HEK293 (cell line): ENCODE measurements around the gene TOPORS.

ENCODE experiments used
- HOXA7 ChIP-seq: sonication (generic); formaldehyde crosslinking; IDR thresholded peaks from 2 replicates; pipeline ENCODE4 v1.8.1; 2022; ENCODE audit warnings: missing genetic modification reagents, borderline replicate concordance
- MEIS1 ChIP-seq: sonication (generic); formaldehyde crosslinking; IDR thresholded peaks from 2 replicates; pipeline ENCODE4 v1.8.1; 2022; ENCODE audit warnings: missing genetic modification reagents, mild to moderate bottlenecking, borderline replicate concordance
- OSR2 ChIP-seq: fragments of 450-650 bp; formaldehyde crosslinking; IDR thresholded peaks from 2 replicates; pipeline ENCODE4 v1.5.1; 2016; ENCODE audit warnings: missing biosample characterization, missing genetic modification characterization
- PRDM1 ChIP-seq: fragments of 450-650 bp; formaldehyde crosslinking; IDR thresholded peaks from 2 replicates; pipeline ENCODE4; 2016; ENCODE audit warnings: missing biosample characterization, missing genetic modification characterization
- REPIN1 ChIP-seq: fragments of 450-650 bp; formaldehyde crosslinking; IDR thresholded peaks from 2 replicates; pipeline ENCODE4 v1.5.1; 2017; ENCODE audit warnings: missing biosample characterization, missing genetic modification characterization, low read depth
- REST ChIP-seq: fragments of 450-650 bp; formaldehyde crosslinking; IDR thresholded peaks from 2 replicates; pipeline ENCODE4 v1.5.1; 2016; ENCODE audit warnings: missing biosample characterization, missing genetic modification characterization
- TCF7L2 ChIP-seq: IDR thresholded peaks from 2 replicates; pipeline ENCODE4 v1.6.1; 2011; ENCODE audit warnings: low read depth, mild to moderate bottlenecking, inconsistent platforms, low read length, moderate library complexity, borderline replicate concordance
- YY2 ChIP-seq: fragments of 450-650 bp; formaldehyde crosslinking; IDR thresholded peaks from 2 replicates; pipeline ENCODE4 v1.5.1; 2016; ENCODE audit warnings: missing biosample characterization, missing genetic modification characterization
- ZBTB20 ChIP-seq: fragments of 450-650 bp; formaldehyde crosslinking; IDR thresholded peaks from 2 replicates; pipeline ENCODE4 v1.5.1; 2016; ENCODE audit warnings: missing biosample characterization, missing genetic modification characterization
- ZBTB49 ChIP-seq: fragments of 450-650 bp; formaldehyde crosslinking; IDR thresholded peaks from 2 replicates; pipeline ENCODE4 v1.5.1; 2016; ENCODE audit warnings: missing biosample characterization, missing genetic modification characterization, low read depth
- ZFHX2 ChIP-seq: fragments of 450-650 bp; formaldehyde crosslinking; conservative IDR thresholded peaks from 2 replicates; pipeline ENCODE4 v1.5.1; 2016; ENCODE audit warnings: missing biosample characterization, missing genetic modification characterization
- ZNF114 ChIP-seq: fragments of 450-650 bp; formaldehyde crosslinking; IDR thresholded peaks from 2 replicates; pipeline ENCODE4 v1.5.0; 2017; ENCODE audit warnings: missing biosample characterization, missing genetic modification characterization
- ZNF138 ChIP-seq: fragments of 450-650 bp; formaldehyde crosslinking; IDR thresholded peaks from 2 replicates; pipeline ENCODE4 v1.5.1; 2016; ENCODE audit warnings: missing biosample characterization, missing genetic modification characterization, borderline replicate concordance
- ZNF2 ChIP-seq: fragments of 450-650 bp; formaldehyde crosslinking; IDR thresholded peaks from 2 replicates; pipeline ENCODE4 v1.5.1; 2016; ENCODE audit warnings: missing biosample characterization, missing genetic modification characterization
- ZNF202 ChIP-seq: fragments of 450-650 bp; formaldehyde crosslinking; IDR thresholded peaks from 2 replicates; pipeline ENCODE4 v1.5.1; 2016; ENCODE audit warnings: missing biosample characterization, missing genetic modification characterization, borderline replicate concordance
- ZNF335 ChIP-seq: fragments of 450-650 bp; formaldehyde crosslinking; conservative IDR thresholded peaks from 2 replicates; pipeline ENCODE4 v1.5.1; 2016; ENCODE audit warnings: missing biosample characterization, missing genetic modification characterization
- ZNF394 ChIP-seq: fragments of 450-650 bp; formaldehyde crosslinking; IDR thresholded peaks from 2 replicates; pipeline ENCODE4 v1.5.1; 2016; ENCODE audit warnings: missing biosample characterization, missing genetic modification characterization, mild to moderate bottlenecking, moderate library complexity, borderline replicate concordance
- ZNF548 ChIP-seq: fragments of 450-650 bp; formaldehyde crosslinking; IDR thresholded peaks from 2 replicates; pipeline ENCODE4 v1.5.1; 2016; ENCODE audit warnings: missing biosample characterization, missing genetic modification characterization
- ZNF549 ChIP-seq: fragments of 450-650 bp; IDR thresholded peaks from 2 replicates; pipeline ENCODE4 v1.5.1; 2018; ENCODE audit warnings: missing biosample characterization, missing genetic modification characterization, mild to moderate bottlenecking, inconsistent platforms, moderate library complexity
- ZNF558 ChIP-seq: fragments of 450-650 bp; formaldehyde crosslinking; IDR thresholded peaks from 2 replicates; pipeline ENCODE4 v1.5.1; 2016; ENCODE audit warnings: missing biosample characterization, missing genetic modification characterization
- ZNF600 ChIP-seq: fragments of 450-650 bp; formaldehyde crosslinking; IDR thresholded peaks from 2 replicates; pipeline ENCODE4 v1.5.1; 2016; ENCODE audit warnings: missing biosample characterization, missing genetic modification characterization
- ZNF610 ChIP-seq: fragments of 450-650 bp; formaldehyde crosslinking; IDR thresholded peaks from 2 replicates; pipeline ENCODE4 v1.5.1; 2016; ENCODE audit warnings: missing biosample characterization, missing genetic modification characterization, borderline replicate concordance
- TF ChIP-seq, protein P1 (sequence below): fragments of 450-650 bp; formaldehyde crosslinking; IDR thresholded peaks from 2 replicates; pipeline ENCODE4 v1.5.1; 2016; ENCODE audit warnings: missing biosample characterization, missing genetic modification characterization
- TF ChIP-seq, protein P2 (sequence below): fragments of 450-650 bp; formaldehyde crosslinking; IDR thresholded peaks from 2 replicates; pipeline ENCODE4 v1.5.1; 2016; ENCODE audit warnings: missing biosample characterization, missing genetic modification characterization
- TF ChIP-seq, protein P3 (sequence below): fragments of 450-650 bp; formaldehyde crosslinking; IDR thresholded peaks from 2 replicates; pipeline ENCODE4 v1.5.1; 2016; ENCODE audit warnings: missing biosample characterization, missing genetic modification characterization, borderline replicate concordance

TOPORS gene

DNA sequence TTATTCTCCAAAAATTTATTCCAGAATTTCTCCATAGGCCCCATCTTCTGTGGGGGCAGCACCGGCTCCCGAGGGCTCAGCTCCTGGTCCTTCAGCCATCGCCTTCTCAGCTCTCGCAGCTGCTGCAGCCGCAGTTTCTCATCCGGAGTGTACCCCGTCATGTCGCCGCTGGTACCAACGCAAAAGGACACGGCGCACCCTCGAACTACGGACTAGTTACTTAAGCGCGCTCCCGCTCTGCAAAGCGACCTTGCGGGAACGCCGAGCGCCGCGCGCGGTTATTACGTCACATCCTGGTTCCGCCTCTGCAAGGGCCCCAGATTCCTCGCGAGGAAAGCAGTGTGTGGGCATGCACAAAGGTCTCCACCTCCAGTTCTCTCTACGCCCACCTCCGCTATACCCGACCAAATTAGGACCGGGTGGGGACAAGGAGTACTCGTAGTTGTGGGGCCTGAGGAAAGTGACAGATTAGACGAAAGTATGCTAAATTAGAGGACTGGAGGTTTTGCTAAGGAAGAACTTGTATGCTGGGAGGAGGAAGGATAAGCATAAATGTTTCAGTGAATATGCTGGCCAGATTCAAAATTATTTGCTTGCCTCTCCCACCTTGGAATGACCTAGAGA is 20.6 kb upstream of the TOPORS start, which contains the start of gene NDUFB6 (continued):
- TF ChIP-seq ZNF138 (tag by site-specific recombination) (no peak), ZNF114 (tag by site-specific recombination) (no peak), ZNF549 (tag by site-specific recombination) (no peak), PRDM1 (tag by site-specific recombination) (no peak), ZNF394 (tag by site-specific recombination) (no peak), ZNF335 (tag by site-specific recombination) (peak; percentile 72), REPIN1 (tag by site-specific recombination) (no peak), ZNF558 (tag by site-specific recombination) (no peak), ZFHX2 (tag by site-specific recombination) (peak; percentile 96), ZNF2 (tag by site-specific recombination) (no peak), YY2 (no peak), ZNF600 (tag by site-specific recombination) (0 out of 2 replicates have a peak, but pooled peaks have one; percentile 24), REST (tag by site-specific recombination) (no peak), ZNF548 (tag by site-specific recombination) (no peak), MEIS1 (CRISPR knock-in tag) (no peak), ZBTB49 (tag by site-specific recombination) (no peak), TCF7L2 (no peak), OSR2 (tag by site-specific recombination) (no peak), HOXA7 (CRISPR knock-in tag) (no peak), ZNF610 (0 out of 2 replicates have a peak, but pooled peaks have one; percentile 31), ZBTB20 (peak; percentile 47; the same call in 1 of the 2 replicates), ZNF202 (tag by site-specific recombination) (no peak)
- TF ChIP-seq, protein P1, sequence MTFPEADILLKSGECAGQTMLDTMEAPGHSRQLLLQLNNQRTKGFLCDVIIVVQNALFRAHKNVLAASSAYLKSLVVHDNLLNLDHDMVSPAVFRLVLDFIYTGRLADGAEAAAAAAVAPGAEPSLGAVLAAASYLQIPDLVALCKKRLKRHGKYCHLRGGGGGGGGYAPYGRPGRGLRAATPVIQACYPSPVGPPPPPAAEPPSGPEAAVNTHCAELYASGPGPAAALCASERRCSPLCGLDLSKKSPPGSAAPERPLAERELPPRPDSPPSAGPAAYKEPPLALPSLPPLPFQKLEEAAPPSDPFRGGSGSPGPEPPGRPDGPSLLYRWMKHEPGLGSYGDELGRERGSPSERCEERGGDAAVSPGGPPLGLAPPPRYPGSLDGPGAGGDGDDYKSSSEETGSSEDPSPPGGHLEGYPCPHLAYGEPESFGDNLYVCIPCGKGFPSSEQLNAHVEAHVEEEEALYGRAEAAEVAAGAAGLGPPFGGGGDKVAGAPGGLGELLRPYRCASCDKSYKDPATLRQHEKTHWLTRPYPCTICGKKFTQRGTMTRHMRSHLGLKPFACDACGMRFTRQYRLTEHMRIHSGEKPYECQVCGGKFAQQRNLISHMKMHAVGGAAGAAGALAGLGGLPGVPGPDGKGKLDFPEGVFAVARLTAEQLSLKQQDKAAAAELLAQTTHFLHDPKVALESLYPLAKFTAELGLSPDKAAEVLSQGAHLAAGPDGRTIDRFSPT (tag by site-specific recombination), result no peak
- TF ChIP-seq, protein P2, sequence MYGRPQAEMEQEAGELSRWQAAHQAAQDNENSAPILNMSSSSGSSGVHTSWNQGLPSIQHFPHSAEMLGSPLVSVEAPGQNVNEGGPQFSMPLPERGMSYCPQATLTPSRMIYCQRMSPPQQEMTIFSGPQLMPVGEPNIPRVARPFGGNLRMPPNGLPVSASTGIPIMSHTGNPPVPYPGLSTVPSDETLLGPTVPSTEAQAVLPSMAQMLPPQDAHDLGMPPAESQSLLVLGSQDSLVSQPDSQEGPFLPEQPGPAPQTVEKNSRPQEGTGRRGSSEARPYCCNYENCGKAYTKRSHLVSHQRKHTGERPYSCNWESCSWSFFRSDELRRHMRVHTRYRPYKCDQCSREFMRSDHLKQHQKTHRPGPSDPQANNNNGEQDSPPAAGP (tag by site-specific recombination), result 0 out of 2 replicates have a peak, but pooled peaks have one; percentile 37
- TF ChIP-seq, protein P3, sequence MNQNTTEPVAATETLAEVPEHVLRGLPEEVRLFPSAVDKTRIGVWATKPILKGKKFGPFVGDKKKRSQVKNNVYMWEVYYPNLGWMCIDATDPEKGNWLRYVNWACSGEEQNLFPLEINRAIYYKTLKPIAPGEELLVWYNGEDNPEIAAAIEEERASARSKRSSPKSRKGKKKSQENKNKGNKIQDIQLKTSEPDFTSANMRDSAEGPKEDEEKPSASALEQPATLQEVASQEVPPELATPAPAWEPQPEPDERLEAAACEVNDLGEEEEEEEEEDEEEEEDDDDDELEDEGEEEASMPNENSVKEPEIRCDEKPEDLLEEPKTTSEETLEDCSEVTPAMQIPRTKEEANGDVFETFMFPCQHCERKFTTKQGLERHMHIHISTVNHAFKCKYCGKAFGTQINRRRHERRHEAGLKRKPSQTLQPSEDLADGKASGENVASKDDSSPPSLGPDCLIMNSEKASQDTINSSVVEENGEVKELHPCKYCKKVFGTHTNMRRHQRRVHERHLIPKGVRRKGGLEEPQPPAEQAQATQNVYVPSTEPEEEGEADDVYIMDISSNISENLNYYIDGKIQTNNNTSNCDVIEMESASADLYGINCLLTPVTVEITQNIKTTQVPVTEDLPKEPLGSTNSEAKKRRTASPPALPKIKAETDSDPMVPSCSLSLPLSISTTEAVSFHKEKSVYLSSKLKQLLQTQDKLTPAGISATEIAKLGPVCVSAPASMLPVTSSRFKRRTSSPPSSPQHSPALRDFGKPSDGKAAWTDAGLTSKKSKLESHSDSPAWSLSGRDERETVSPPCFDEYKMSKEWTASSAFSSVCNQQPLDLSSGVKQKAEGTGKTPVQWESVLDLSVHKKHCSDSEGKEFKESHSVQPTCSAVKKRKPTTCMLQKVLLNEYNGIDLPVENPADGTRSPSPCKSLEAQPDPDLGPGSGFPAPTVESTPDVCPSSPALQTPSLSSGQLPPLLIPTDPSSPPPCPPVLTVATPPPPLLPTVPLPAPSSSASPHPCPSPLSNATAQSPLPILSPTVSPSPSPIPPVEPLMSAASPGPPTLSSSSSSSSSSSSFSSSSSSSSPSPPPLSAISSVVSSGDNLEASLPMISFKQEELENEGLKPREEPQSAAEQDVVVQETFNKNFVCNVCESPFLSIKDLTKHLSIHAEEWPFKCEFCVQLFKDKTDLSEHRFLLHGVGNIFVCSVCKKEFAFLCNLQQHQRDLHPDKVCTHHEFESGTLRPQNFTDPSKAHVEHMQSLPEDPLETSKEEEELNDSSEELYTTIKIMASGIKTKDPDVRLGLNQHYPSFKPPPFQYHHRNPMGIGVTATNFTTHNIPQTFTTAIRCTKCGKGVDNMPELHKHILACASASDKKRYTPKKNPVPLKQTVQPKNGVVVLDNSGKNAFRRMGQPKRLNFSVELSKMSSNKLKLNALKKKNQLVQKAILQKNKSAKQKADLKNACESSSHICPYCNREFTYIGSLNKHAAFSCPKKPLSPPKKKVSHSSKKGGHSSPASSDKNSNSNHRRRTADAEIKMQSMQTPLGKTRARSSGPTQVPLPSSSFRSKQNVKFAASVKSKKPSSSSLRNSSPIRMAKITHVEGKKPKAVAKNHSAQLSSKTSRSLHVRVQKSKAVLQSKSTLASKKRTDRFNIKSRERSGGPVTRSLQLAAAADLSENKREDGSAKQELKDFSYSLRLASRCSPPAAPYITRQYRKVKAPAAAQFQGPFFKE (tag by site-specific recombination), result no peak
